H9 (cell line): ENCODE results near the gene CCDC30. TPM values are rescaled to one million over a fixed set of nuclear protein-coding genes. Genes with fewer than 3 reads are reported as not detected.
A peak's percentile ranks its signal among the peaks of the same experiment; 100 is the strongest.

ENCODE experiments used
- DNase-seq: peaks from one replicate; pipeline ENCODE4 v3.0.0-alpha.2; 2017
- H2AFZ ChIP-seq: one replicate; pipeline ENCODE4 v1.6.1; 2013; ENCODE audit warnings: mild to moderate bottlenecking, low read length, control low read depth, moderate library complexity
- H2AK5ac ChIP-seq: 2 replicates; pipeline ENCODE4 v1.6.1; 2013; ENCODE audit warnings: low read length, control low read depth, mixed read lengths; ENCODE audit not compliant: insufficient read length
- H2BK120ac ChIP-seq: one replicate; pipeline ENCODE4 v1.6.1; 2013; ENCODE audit warnings: low read depth, mild to moderate bottlenecking, low read length, control low read depth, inconsistent platforms; ENCODE audit not compliant: poor library complexity, severe bottlenecking
- H2BK12ac ChIP-seq: 2 replicates; pipeline ENCODE4 v1.6.1; 2013; ENCODE audit warnings: low read length, control low read depth, mixed read lengths, low read depth; ENCODE audit not compliant: insufficient read length
- H2BK15ac ChIP-seq: 2 replicates; pipeline ENCODE4 v1.6.1; 2013; ENCODE audit warnings: low read depth, low read length, control low read depth
- H2BK20ac ChIP-seq: one replicate; pipeline ENCODE4 v1.6.1; 2013; ENCODE audit warnings: low read depth, mild to moderate bottlenecking, low read length, control low read depth, inconsistent platforms; ENCODE audit not compliant: poor library complexity, severe bottlenecking
- H2BK5ac ChIP-seq: 2 replicates; pipeline ENCODE4 v1.6.1; 2013; ENCODE audit warnings: low read length, control low read depth, mixed read lengths; ENCODE audit not compliant: insufficient read length
- H3K14ac ChIP-seq: 2 replicates; pipeline ENCODE4 v1.6.1; 2013; ENCODE audit warnings: low read length, control low read depth; ENCODE audit not compliant: insufficient read depth
- H3K18ac ChIP-seq: 2 replicates; pipeline ENCODE4 v1.6.1; 2013; ENCODE audit warnings: low read depth, mild to moderate bottlenecking, mixed read lengths, low read length, control low read depth; ENCODE audit not compliant: insufficient read length
- H3K23ac ChIP-seq: 2 replicates; pipeline ENCODE4 v1.6.1; 2013; ENCODE audit warnings: low read length, control low read depth, mixed read lengths, low read depth; ENCODE audit not compliant: insufficient read length
- H3K23me2 ChIP-seq: 2 replicates; pipeline ENCODE4 v1.6.1; 2013; ENCODE audit warnings: low read depth, mild to moderate bottlenecking, mixed read lengths, low read length, control low read depth; ENCODE audit not compliant: insufficient read length, poor library complexity, severe bottlenecking
- H3K27ac ChIP-seq: 2 replicates; pipeline ENCODE4 v1.5.1; 2013; ENCODE audit warnings: low read length, control low read depth, mixed read lengths, low read depth; ENCODE audit not compliant: insufficient read length
- H3K27me3 ChIP-seq: 2 replicates; pipeline ENCODE4 v1.6.1; 2013; ENCODE audit warnings: low read length, control low read depth, inconsistent platforms; ENCODE audit not compliant: insufficient read depth
- H3K4ac ChIP-seq: 2 replicates; pipeline ENCODE4 v1.6.1; 2013; ENCODE audit warnings: low read depth, mild to moderate bottlenecking, control low read depth, inconsistent platforms, low read length, moderate library complexity
- H3K4me1 ChIP-seq: 2 replicates; pipeline ENCODE4 v1.6.1; 2013; ENCODE audit warnings: low read length, control low read depth, inconsistent platforms; ENCODE audit not compliant: insufficient read depth
- H3K4me2 ChIP-seq: 2 replicates; pipeline ENCODE4 v1.6.1; 2013; ENCODE audit warnings: low read length, control low read depth, mixed read lengths; ENCODE audit not compliant: insufficient read length, insufficient read depth
- H3K56ac ChIP-seq: 2 replicates; pipeline ENCODE4 v1.6.1; 2013; ENCODE audit warnings: low read depth, mild to moderate bottlenecking, mixed read lengths, low read length, control low read depth; ENCODE audit not compliant: insufficient read length
- H3K79me1 ChIP-seq: 2 replicates; pipeline ENCODE4 v1.6.1; 2013; ENCODE audit warnings: low read depth, mild to moderate bottlenecking, moderate library complexity, low read length, control low read depth, inconsistent platforms; ENCODE audit not compliant: insufficient read depth, poor library complexity, severe bottlenecking
- H3K79me2 ChIP-seq: 2 replicates; pipeline ENCODE4 v1.6.1; 2013; ENCODE audit warnings: low read length, control low read depth, inconsistent platforms; ENCODE audit not compliant: insufficient read depth
- H3K9ac ChIP-seq: 2 replicates; pipeline ENCODE4 v1.6.1; 2013; ENCODE audit warnings: low read length, control low read depth, mixed read lengths; ENCODE audit not compliant: insufficient read length; ENCODE audit errors: extremely low read depth
- H3K9me3 ChIP-seq: one replicate; pipeline ENCODE4 v1.6.1; 2013; ENCODE audit warnings: low read depth, low read length, inconsistent platforms; ENCODE audit not compliant: control insufficient read depth
- H3T11ph ChIP-seq: one replicate; pipeline ENCODE4 v1.6.1; 2013; ENCODE audit warnings: mild to moderate bottlenecking, low read length, control low read depth, inconsistent platforms
- H4K20me1 ChIP-seq: one replicate; pipeline ENCODE4 v1.6.1; 2013; ENCODE audit not compliant: control insufficient read depth, insufficient read length, insufficient read depth
- H4K5ac ChIP-seq: 2 replicates; pipeline ENCODE4 v1.6.1; 2013; ENCODE audit warnings: low read depth, mild to moderate bottlenecking, mixed read lengths, low read length, control low read depth; ENCODE audit not compliant: insufficient read length
- H4K8ac ChIP-seq: replicated peaks from 2 replicates; pipeline ENCODE4 v1.6.1; 2013; ENCODE audit warnings: low read length, control low read depth, mixed read lengths, low read depth; ENCODE audit not compliant: insufficient read length
- H4K91ac ChIP-seq: 2 replicates; pipeline ENCODE4 v1.6.1; 2013; ENCODE audit warnings: low read depth, mild to moderate bottlenecking, moderate library complexity, mixed read lengths, low read length, control low read depth; ENCODE audit not compliant: insufficient read length
- H3K27ac Mint-ChIP-seq, 3 experiments: 2 replicates in 2 of 3; 3 replicates in 1 of 3; pipeline ENCODE4 v1.8.0; 2020 to 2021; ENCODE audit warnings: mixed read lengths in 3 of 3, mild to moderate bottlenecking in 1 of 3, moderate library complexity in 1 of 3
- H3K27me3 Mint-ChIP-seq: 2 replicates; pipeline ENCODE4 v1.8.0; 2021; ENCODE audit warnings: low read depth, mild to moderate bottlenecking, moderate library complexity, mixed read lengths
- H3K36me3 Mint-ChIP-seq, 3 experiments: 2 replicates in 2 of 3; 3 replicates in 1 of 3; pipeline ENCODE4 v1.8.0; 2020 to 2021; ENCODE audit warnings: low read depth in 3 of 3, mixed read lengths in 3 of 3; ENCODE audit not compliant: insufficient read depth in 1 of 3
- H3K4me1 Mint-ChIP-seq, 2 experiments: 2 replicates each; pipeline ENCODE4 v1.8.0; 2020; ENCODE audit warnings: mixed read lengths in 2 of 2
- H3K4me3 Mint-ChIP-seq, 2 experiments: 2 replicates in 1 of 2; 3 replicates in 1 of 2; pipeline ENCODE4 v1.8.0; 2020 to 2021; ENCODE audit warnings: mild to moderate bottlenecking in 2 of 2, mixed read lengths in 2 of 2, moderate library complexity in 1 of 2
- H3K9me3 Mint-ChIP-seq, 2 experiments: 2 replicates in 1 of 2; 3 replicates in 1 of 2; pipeline ENCODE4 v1.8.0; 2020; ENCODE audit warnings: mild to moderate bottlenecking in 2 of 2, mixed read lengths in 2 of 2, moderate library complexity in 1 of 2
- WGBS: extraction: QIAGEN DNeasy Blood & Tissue Kit; methylation state at CpG from one replicate; pipeline ENCODE4 v1.1.7; 2013; ENCODE audit warnings: missing lambda C conversion rate, low lambda C conversion rate, mixed read lengths; ENCODE audit not compliant: insufficient read length; ENCODE audit errors: extremely low coverage; 5-methylcytosine and 5-hydroxymethylcytosine counted together
- total RNA-seq: library from RNA; stranded (reverse); gene quantifications from 2 replicates; pipeline ENCODE4 v1.2.1, GENCODE V29; 2021
- TF ChIP-seq, protein P1 (sequence below): fragments of 200-600 bp; sonication (generic); conservative IDR thresholded peaks from 3 replicates; pipeline ENCODE4 v1.8.0; 2021; ENCODE audit warnings: antibody characterized with exemption, mild to moderate bottlenecking

Gene CCDC30
- total RNA-seq, 1 experiment from 2014 or later = 1.8 TPM

- no peak within 1 kb of the TSS for H2BK120ac ChIP-seq
- no peak within 1 kb of the TSS for H2BK20ac ChIP-seq
- Mint-ChIP-seq H3K27me3 (peaks cover 14% of the 10 kb centered on the region), H3K36me3 (peaks cover 5 to 34% (median 28%) of the 10 kb centered on the region in 3 experiments; a peak in 5 of 7 replicates), H3K4me1 (peaks cover 12 to 13% of the 10 kb centered on the region in 2 experiments), H3K4me3 (peak within 1 kb of the TSS; percentile 93 to 99), H3K9me3 (no peaks in the 10 kb centered on the region), H3K27ac (peak within 1 kb of the TSS; percentile 97 to 98 (median 97))
- peaks cover 10% of the 10 kb centered on the region for H3K23me2 ChIP-seq
- H4K8ac ChIP-seq = no peak within 1 kb of the TSS
- H2BK12ac ChIP-seq = no peak within 1 kb of the TSS
- peaks cover 7% of the 10 kb centered on the region; the same call in 1 of the 2 replicates for H3K79me2 ChIP-seq
- no peak within 1 kb of the TSS for H4K5ac ChIP-seq
- H4K91ac ChIP-seq = no peak within 1 kb of the TSS
- DNase-seq = peak; percentile 96
- peaks cover 7% of the 10 kb centered on the region for H3K79me1 ChIP-seq
- no peak within 1 kb of the TSS for H2AK5ac ChIP-seq
- no peak within 1 kb of the TSS for H3K27ac ChIP-seq
- peak within 1 kb of the TSS; percentile 34; the same call in 1 of the 2 replicates for H3K14ac ChIP-seq
- H3K9ac ChIP-seq = peak within 1 kb of the TSS; percentile 87
- no peak within 1 kb of the TSS for H2AFZ ChIP-seq
- H3K4me2 ChIP-seq = peak within 1 kb of the TSS; percentile 99
- TF ChIP-seq, protein P1, sequence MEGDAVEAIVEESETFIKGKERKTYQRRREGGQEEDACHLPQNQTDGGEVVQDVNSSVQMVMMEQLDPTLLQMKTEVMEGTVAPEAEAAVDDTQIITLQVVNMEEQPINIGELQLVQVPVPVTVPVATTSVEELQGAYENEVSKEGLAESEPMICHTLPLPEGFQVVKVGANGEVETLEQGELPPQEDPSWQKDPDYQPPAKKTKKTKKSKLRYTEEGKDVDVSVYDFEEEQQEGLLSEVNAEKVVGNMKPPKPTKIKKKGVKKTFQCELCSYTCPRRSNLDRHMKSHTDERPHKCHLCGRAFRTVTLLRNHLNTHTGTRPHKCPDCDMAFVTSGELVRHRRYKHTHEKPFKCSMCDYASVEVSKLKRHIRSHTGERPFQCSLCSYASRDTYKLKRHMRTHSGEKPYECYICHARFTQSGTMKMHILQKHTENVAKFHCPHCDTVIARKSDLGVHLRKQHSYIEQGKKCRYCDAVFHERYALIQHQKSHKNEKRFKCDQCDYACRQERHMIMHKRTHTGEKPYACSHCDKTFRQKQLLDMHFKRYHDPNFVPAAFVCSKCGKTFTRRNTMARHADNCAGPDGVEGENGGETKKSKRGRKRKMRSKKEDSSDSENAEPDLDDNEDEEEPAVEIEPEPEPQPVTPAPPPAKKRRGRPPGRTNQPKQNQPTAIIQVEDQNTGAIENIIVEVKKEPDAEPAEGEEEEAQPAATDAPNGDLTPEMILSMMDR = peak; percentile 32; the same call in 2 of the 3 replicates
- no peak within 1 kb of the TSS for H3K4ac ChIP-seq
- H3K23ac ChIP-seq = no peak within 1 kb of the TSS
- H3K27me3 ChIP-seq = no peaks in the 10 kb centered on the region
- no CpG with 5 or more reads among the region's 53 CpGs for WGBS
- no peaks in the 10 kb centered on the region; the same call in 1 of the 2 replicates for H3K4me1 ChIP-seq
- H3K56ac ChIP-seq = no peak within 1 kb of the TSS
- no peak within 1 kb of the TSS for H3T11ph ChIP-seq
- no peak within 1 kb of the TSS for H2BK15ac ChIP-seq
- no peak within 1 kb of the TSS for H3K18ac ChIP-seq
- no peaks in the 10 kb centered on the region for H3K9me3 ChIP-seq
- H4K20me1 ChIP-seq = no peaks in the 10 kb centered on the region
- H2BK5ac ChIP-seq = no peak within 1 kb of the TSS
These were observed 195.1 kb downstream of the CCDC30 start, which contains the start of gene PPIH for GRCh38 chr1:42657981-42658876. TSS of gene PPIH (plus strand) at chr1:42658423. CDS start at chr1:42658447, 24 bp downstream.
